A673 (cell line): ENCODE results near the gene KIFBP.

Source experiments
- CTCF ChIP-seq: fragments of 300-800, 200-600 bp; sonication (generic); conservative IDR thresholded peaks from 2 replicates; pipeline ENCODE4 v1.5.1; 2017; ENCODE audit warnings: low read depth, mild to moderate bottlenecking, antibody characterized with exemption, low read length, moderate library complexity, mixed read lengths
- EZH2 ChIP-seq: fragments of 200-600 bp; sonication (generic); IDR thresholded peaks from 2 replicates; pipeline ENCODE4 v1.6.1; 2017; ENCODE audit warnings: borderline replicate concordance, low read depth, mild to moderate bottlenecking, mixed read lengths, antibody characterized with exemption, low read length; ENCODE audit not compliant: poor library complexity, severe bottlenecking

- TF ChIP-seq CTCF, result no peak
- no peak for TF ChIP-seq EZH2
These were observed 49.7 kb upstream of the KIFBP start for GRCh38 chr10:68938884-68939283.
